Upper lobe of left lung (tissue), 4 donors: ENCODE results near the gene HIGD1A.

Source experiments
- EP300 ChIP-seq, 4 donors: sonication (generic); formaldehyde crosslinking; IDR thresholded peaks; one replicate each; pipeline ENCODE4 v1.5.1; 2017; ENCODE audit warnings: antibody characterized with exemption in 4 of 4, control low read depth in 2 of 4
- POLR2A ChIP-seq, 4 donors: fragments of 450-650 bp; IDR thresholded peaks; one replicate each; pipeline ENCODE4 v1.5.1; 2016 to 2017; ENCODE audit warnings: antibody characterized with exemption in 4 of 4, mild to moderate bottlenecking in 2 of 4
- POLR2AphosphoS5 ChIP-seq, 2 donors: sonication (generic); formaldehyde crosslinking; IDR thresholded peaks; one replicate each; pipeline ENCODE4 v1.5.1; 2017; ENCODE audit warnings: antibody characterized with exemption in 2 of 2
- TF ChIP-seq, protein P1 (sequence below), 6 experiments: fragments of 450-650 bp in 4 of 6; fragments of 200-600 bp in 2 of 6; sonication (generic) in 2 of 6; IDR thresholded peaks; one replicate each; pipeline ENCODE4 v1.5.1; 2016 to 2019; ENCODE audit warnings: antibody characterized with exemption in 6 of 6

DNA sequence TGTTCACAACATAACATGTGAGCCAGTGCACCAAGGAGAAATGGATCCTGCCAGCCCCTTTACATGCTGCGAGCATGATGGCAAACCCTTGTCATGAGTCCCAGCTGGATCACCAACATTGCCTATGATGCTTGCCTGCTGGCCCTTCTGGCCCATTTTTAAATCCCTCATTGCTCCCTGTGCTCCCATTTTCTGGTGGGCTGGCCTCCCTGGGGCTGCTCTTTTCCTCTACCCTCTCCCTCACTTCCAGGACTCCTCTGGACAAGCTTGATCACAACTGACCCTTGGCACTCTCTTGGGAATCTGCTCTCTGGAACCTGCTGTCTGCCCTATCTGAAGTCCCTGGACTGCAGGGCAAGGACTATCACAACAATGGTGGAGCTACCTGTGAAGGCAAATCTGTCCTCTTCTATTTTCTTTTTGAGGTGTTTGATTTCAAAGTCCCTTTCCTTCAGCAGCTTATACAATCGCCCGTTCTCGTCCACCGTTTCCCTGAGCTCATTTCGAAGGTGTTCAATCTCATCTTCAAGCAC, 47.5 kb downstream of the HIGD1A start:
- TF ChIP-seq, protein P1, sequence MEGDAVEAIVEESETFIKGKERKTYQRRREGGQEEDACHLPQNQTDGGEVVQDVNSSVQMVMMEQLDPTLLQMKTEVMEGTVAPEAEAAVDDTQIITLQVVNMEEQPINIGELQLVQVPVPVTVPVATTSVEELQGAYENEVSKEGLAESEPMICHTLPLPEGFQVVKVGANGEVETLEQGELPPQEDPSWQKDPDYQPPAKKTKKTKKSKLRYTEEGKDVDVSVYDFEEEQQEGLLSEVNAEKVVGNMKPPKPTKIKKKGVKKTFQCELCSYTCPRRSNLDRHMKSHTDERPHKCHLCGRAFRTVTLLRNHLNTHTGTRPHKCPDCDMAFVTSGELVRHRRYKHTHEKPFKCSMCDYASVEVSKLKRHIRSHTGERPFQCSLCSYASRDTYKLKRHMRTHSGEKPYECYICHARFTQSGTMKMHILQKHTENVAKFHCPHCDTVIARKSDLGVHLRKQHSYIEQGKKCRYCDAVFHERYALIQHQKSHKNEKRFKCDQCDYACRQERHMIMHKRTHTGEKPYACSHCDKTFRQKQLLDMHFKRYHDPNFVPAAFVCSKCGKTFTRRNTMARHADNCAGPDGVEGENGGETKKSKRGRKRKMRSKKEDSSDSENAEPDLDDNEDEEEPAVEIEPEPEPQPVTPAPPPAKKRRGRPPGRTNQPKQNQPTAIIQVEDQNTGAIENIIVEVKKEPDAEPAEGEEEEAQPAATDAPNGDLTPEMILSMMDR (IDR thresholded peaks at IDR 0.05): no peak
- TF ChIP-seq EP300 (IDR thresholded peaks at IDR 0.05): no peak
- no peak for TF ChIP-seq POLR2AphosphoS5 (IDR thresholded peaks at IDR 0.05)
- no peak for TF ChIP-seq POLR2A (IDR thresholded peaks at IDR 0.05)
